Ovary (tissue), 9 donors: ENCODE data around the gene DELE1. TPM values are rescaled to one million over a fixed set of nuclear protein-coding genes. Genes with fewer than 3 reads are reported as not detected.

ENCODE experiments used
- DNase-seq, 5 donors: peaks; one replicate each; pipeline ENCODE4 v3.0.0-alpha.2; 2019 to 2020
- H3K27ac ChIP-seq, 2 donors: fragments of 200-600 bp; one replicate each; pipeline versions ENCODE4 v1.5.1 to v1.8.0; 2019 to 2022
- H3K27me3 ChIP-seq: fragments of 200-600 bp; one replicate; pipeline ENCODE4 v1.8.0; 2022
- H3K36me3 ChIP-seq: fragments of 200-600 bp; sonication (generic); one replicate; pipeline ENCODE4 v1.5.1; 2019
- H3K4me1 ChIP-seq: one replicate; pipeline ENCODE4 v1.8.1; 2013; ENCODE audit warnings: mild to moderate bottlenecking, moderate library complexity; ENCODE audit not compliant: insufficient read depth
- H3K4me3 ChIP-seq: fragments of 200-600 bp; sonication (generic); one replicate; pipeline ENCODE4 v1.5.1; 2017
- H3K9me3 ChIP-seq, 2 donors: fragments of 200-600 bp in 1 of 2; sonication (generic) in 1 of 2; one replicate each; pipeline versions ENCODE4 v1.5.1 to v1.8.1; 2013 to 2019; ENCODE audit warnings: mild to moderate bottlenecking in 1 of 2, moderate library complexity in 1 of 2
- CTCF ChIP-seq, 3 donors: fragments of 450-650 bp in 2 of 3; fragments of 200-600 bp in 1 of 3; IDR thresholded peaks; one replicate each; pipeline versions ENCODE4 v1.5.1 to v1.8.0; 2016 to 2022; ENCODE audit warnings: antibody characterized with exemption in 3 of 3, mild to moderate bottlenecking in 1 of 3
- EP300 ChIP-seq: sonication (generic); formaldehyde crosslinking; IDR thresholded peaks from one replicate; pipeline ENCODE4 v1.6.1; 2017; ENCODE audit warnings: antibody characterized with exemption
- POLR2A ChIP-seq: fragments of 450-650 bp; IDR thresholded peaks from one replicate; pipeline ENCODE4 v1.6.1; 2017; ENCODE audit warnings: antibody characterized with exemption, mild to moderate bottlenecking, moderate library complexity
- WGBS, 3 donors: extraction: QIAGEN DNeasy Blood & Tissue Kit in 1 of 3; methylation state at CpG; one replicate each; pipeline versions ENCODE4 v1.1.5 to v1.1.7; 2013 to 2017; 5-methylcytosine and 5-hydroxymethylcytosine counted together
- intact Hi-C, 4 donors: fragments of 100-400 bp; cut with DNase I; formaldehyde crosslinking; loops; one replicate each; pipeline versions ENCODE4 v1.11.0 to v1.15.1; 2022 to 2023
- polyA plus RNA-seq, 2 donors: library from polyadenylated mRNA; stranded (reverse); fragments of 200-250 nt in 1 of 2; fragments of 350-450 nt in 1 of 2; fragmentation: Illumina TruSeq in 1 of 2; extraction: RNeasy Lipid Tissue Mini Kit (QIAGEN cat#74804) in 1 of 2; gene quantifications; one replicate each; pipeline ENCODE4 v1.2.3, GENCODE V29; 2013 to 2014
- total RNA-seq, 7 donors: library from RNA; depleted of rRNA in 2 of 7; stranded (reverse); fragments of >200 nt in 2 of 7; fragmentation: NEBNext Ultra II Directional in 3 of 7; extraction: Animal tissue kit (Norgen Biotek cat#: 25700) in 3 of 7; gene quantifications; one replicate each; pipeline versions ENCODE4 v1.1.0 to v1.2.4, GENCODE V29; 2016 to 2023
- donor health status: DM: no; HTN: no; CAD: no; lungs with moderate emphysema.
- donor health status: DM: no; HTN: no; CAD: no.
- donor health status: Bipolar disorder and iron deficiency.
- donor health status: DM: yes; HTN: yes; CAD: no.
- donor health status: DM: no; HTN: no; CAD: no.
- donor health status: DM: yes; HTN: yes; CAD: no.

The DELE1 gene
- total and polyA plus RNA-seq, 9 donors = 39.0 to 69.8 (median 48.4) TPM

- no peak for TF ChIP-seq CTCF (IDR thresholded peaks at IDR 0.05)
- no peak for TF ChIP-seq EP300
- no peak for TF ChIP-seq POLR2A
- Histone ChIP-seq H3K27me3 (no peaks in the 10 kb centered on the region), H3K4me3 (no peak overlapping the region), H3K4me1 (no peaks in the 10 kb centered on the region), H3K9me3 (no peaks in the 10 kb centered on the region), H3K27ac (no peak overlapping the region), H3K36me3 (no peaks in the 10 kb centered on the region)
- intact Hi-C loops = no loop called here
- 55 to 67% (median 63%) methylated on average over 6 of the region's 6 CpGs for WGBS, 3 donors
- DNase-seq = no peak
These were observed 17.6 kb downstream of the DELE1 start for GRCh38 chr5:141941307-141941706.

GRCh38 chr5:141941779-141942178 lies 18.1 kb downstream of the DELE1 start:
- no peak for DNase-seq
- Histone ChIP-seq H3K27ac (no peak overlapping the region), H3K4me1 (no peaks in the 10 kb centered on the region), H3K9me3 (no peaks in the 10 kb centered on the region), H3K4me3 (no peak overlapping the region), H3K27me3 (no peaks in the 10 kb centered on the region), H3K36me3 (no peaks in the 10 kb centered on the region)
- no peak for TF ChIP-seq EP300
- no peak for TF ChIP-seq POLR2A
- no peak for TF ChIP-seq CTCF (IDR thresholded peaks at IDR 0.05)
- intact Hi-C loops = no loop called here
- WGBS, 3 donors = 77 to 79% (median 78%) methylated on average over 6 of the region's 6 CpGs

- H3K27me3 ChIP-seq = no peaks in the 10 kb centered on the region
- H3K27ac ChIP-seq = no peak overlapping the region
- 69 to 79% (median 72%) methylated on average over 9 of the region's 9 CpGs for WGBS, 3 donors
- no peaks in the 10 kb centered on the region for H3K4me1 ChIP-seq
- no peak overlapping the region for H3K4me3 ChIP-seq
- TF ChIP-seq EP300 = no peak
- no peak for TF ChIP-seq POLR2A
- TF ChIP-seq CTCF (IDR thresholded peaks at IDR 0.05) = no peak
- intact Hi-C loops = no loop called here
- DNase-seq = no peak
- H3K9me3 ChIP-seq = no peaks in the 10 kb centered on the region
- H3K36me3 ChIP-seq = no peaks in the 10 kb centered on the region
These were observed 18.6 kb downstream of the DELE1 start for GRCh38 chr5:141942185-141942857.

- no peak overlapping the region for H3K27ac ChIP-seq
- no peaks in the 10 kb centered on the region for H3K36me3 ChIP-seq
- no peak overlapping the region for H3K4me3 ChIP-seq
- H3K27me3 ChIP-seq = no peaks in the 10 kb centered on the region
- H3K9me3 ChIP-seq = no peaks in the 10 kb centered on the region
- no peak for TF ChIP-seq CTCF (IDR thresholded peaks at IDR 0.05)
- TF ChIP-seq POLR2A = no peak
- no peak for TF ChIP-seq EP300
- no peaks in the 10 kb centered on the region for H3K4me1 ChIP-seq
- intact Hi-C loops = no loop called here
- WGBS, 3 donors = 67 to 76% (median 73%) methylated on average over 9 of the region's 9 CpGs
- no peak for DNase-seq
These were observed 20.4 kb downstream of the DELE1 start for GRCh38 chr5:141944076-141944475.
